Right lobe of liver (tissue), 4 donors: ENCODE measurements around the gene CDH13.

ENCODE experiments used
- CTCF ChIP-seq, 4 donors: fragments of 200-600 bp in 3 of 4; fragments of 450-650 bp in 1 of 4; IDR thresholded peaks; one replicate each; pipeline versions ENCODE4 v1.5.1 to v1.8.0; 2016 to 2022; ENCODE audit warnings: antibody characterized with exemption in 4 of 4, mild to moderate bottlenecking in 2 of 4
- POLR2A ChIP-seq: fragments of 450-650 bp; IDR thresholded peaks from one replicate; pipeline ENCODE4 v1.6.1; 2017; ENCODE audit warnings: antibody characterized with exemption, mild to moderate bottlenecking
- donor health status: DM: no; HTN: no; CAD: no.
- donor health status: DM: no; HTN: no; CAD: no.
- donor health status: DM: no; HTN: yes; CAD: no.

GRCh38 chr16:83530293-83530692 lies 903.5 kb downstream of the CDH13 start:
- TF ChIP-seq POLR2A (no peak), CTCF (IDR thresholded peaks at IDR 0.05) (no peak)
